Osteoblast (primary cell): ENCODE results near the gene LBH. TPM values are rescaled to one million over a fixed set of nuclear protein-coding genes. Genes with fewer than 3 reads are reported as not detected.
A peak's percentile ranks its signal among the peaks of the same experiment; 100 is the strongest.

Experiments
- DNase-seq: peaks from one replicate; pipeline ENCODE4 v3.0.0; 2011; ENCODE audit warnings: low spot score, mixed read lengths; ENCODE audit not compliant: insufficient read length; ENCODE audit errors: missing footprints
- H2AFZ ChIP-seq: 2 replicates; pipeline ENCODE4 v1.6.0; 2011; ENCODE audit warnings: mild to moderate bottlenecking, low read length
- H3K27ac ChIP-seq: 2 replicates; pipeline ENCODE4 v1.5.1; 2011; ENCODE audit warnings: mild to moderate bottlenecking, low read depth, low read length, moderate library complexity
- H3K27me3 ChIP-seq: 2 replicates; pipeline ENCODE4 v1.6.0; 2012; ENCODE audit warnings: mild to moderate bottlenecking, control low read depth, inconsistent platforms, low read length, moderate library complexity; ENCODE audit not compliant: insufficient read depth
- H3K36me3 ChIP-seq: 2 replicates; pipeline ENCODE4 v1.5.1; 2011; ENCODE audit warnings: mild to moderate bottlenecking, low read length, control low read depth, moderate library complexity; ENCODE audit not compliant: insufficient read depth
- H3K4me1 ChIP-seq: 2 replicates; pipeline ENCODE4 v1.5.1; 2011; ENCODE audit warnings: mild to moderate bottlenecking, low read length, control low read depth, moderate library complexity; ENCODE audit not compliant: insufficient read depth
- H3K4me2 ChIP-seq: 2 replicates; pipeline ENCODE4 v1.6.0; 2011; ENCODE audit warnings: mild to moderate bottlenecking, low read length; ENCODE audit not compliant: insufficient read depth
- H3K4me3 ChIP-seq: fragments of 200-600 bp; sonication (generic); 3 replicates; pipeline ENCODE4 v1.5.1; 2012; ENCODE audit warnings: mild to moderate bottlenecking, low read length, inconsistent platforms; ENCODE audit not compliant: insufficient read depth
- H3K79me2 ChIP-seq: 2 replicates; pipeline ENCODE4 v1.6.0; 2012; ENCODE audit warnings: mild to moderate bottlenecking, low read length, control low read depth, inconsistent platforms; ENCODE audit not compliant: insufficient read depth
- H3K9me3 ChIP-seq: 2 replicates; pipeline ENCODE4 v1.5.1; 2011; ENCODE audit warnings: low read depth, low read length, control low read depth
- H4K20me1 ChIP-seq: 2 replicates; pipeline ENCODE4 v1.6.0; 2012; ENCODE audit warnings: mild to moderate bottlenecking, low read length, control low read depth; ENCODE audit not compliant: insufficient read depth
- total RNA-seq: library from RNA; depleted of rRNA; stranded (reverse); fragments of >200 nt; gene quantifications from 2 replicates; pipeline ENCODE4 v1.2.3, GENCODE V29; 2012
- TF ChIP-seq, protein P1 (sequence below): IDR thresholded peaks from 2 replicates; pipeline ENCODE4 v1.5.1; 2011; ENCODE audit warnings: mild to moderate bottlenecking, low read depth, low read length, moderate library complexity; ENCODE audit errors: extremely low read depth

Gene LBH
- total RNA-seq, 1 donor = 270 TPM

DNA sequence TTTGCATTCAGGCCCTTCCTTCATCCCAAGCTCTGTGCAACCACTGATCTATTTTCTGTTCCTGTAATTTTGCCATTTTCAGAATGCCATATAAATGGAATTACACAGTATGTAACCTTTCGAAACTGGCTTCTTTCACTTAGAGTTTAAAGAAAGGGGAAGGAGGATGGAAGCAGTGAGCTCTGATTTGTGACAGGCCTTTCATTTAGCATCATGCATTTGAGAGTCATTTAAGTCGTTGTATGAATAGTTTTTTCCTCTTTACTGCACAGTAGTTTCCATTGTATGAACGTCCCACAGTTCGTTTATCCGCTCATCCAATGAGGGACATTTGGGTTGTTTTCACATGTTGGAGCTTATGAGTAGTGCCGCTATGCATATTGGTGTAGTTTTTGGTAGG is 67.0 kb downstream of the LBH start:
- TF ChIP-seq, protein P1, sequence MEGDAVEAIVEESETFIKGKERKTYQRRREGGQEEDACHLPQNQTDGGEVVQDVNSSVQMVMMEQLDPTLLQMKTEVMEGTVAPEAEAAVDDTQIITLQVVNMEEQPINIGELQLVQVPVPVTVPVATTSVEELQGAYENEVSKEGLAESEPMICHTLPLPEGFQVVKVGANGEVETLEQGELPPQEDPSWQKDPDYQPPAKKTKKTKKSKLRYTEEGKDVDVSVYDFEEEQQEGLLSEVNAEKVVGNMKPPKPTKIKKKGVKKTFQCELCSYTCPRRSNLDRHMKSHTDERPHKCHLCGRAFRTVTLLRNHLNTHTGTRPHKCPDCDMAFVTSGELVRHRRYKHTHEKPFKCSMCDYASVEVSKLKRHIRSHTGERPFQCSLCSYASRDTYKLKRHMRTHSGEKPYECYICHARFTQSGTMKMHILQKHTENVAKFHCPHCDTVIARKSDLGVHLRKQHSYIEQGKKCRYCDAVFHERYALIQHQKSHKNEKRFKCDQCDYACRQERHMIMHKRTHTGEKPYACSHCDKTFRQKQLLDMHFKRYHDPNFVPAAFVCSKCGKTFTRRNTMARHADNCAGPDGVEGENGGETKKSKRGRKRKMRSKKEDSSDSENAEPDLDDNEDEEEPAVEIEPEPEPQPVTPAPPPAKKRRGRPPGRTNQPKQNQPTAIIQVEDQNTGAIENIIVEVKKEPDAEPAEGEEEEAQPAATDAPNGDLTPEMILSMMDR = no peak
- Histone ChIP-seq H3K36me3 (no peaks in the 10 kb centered on the region), H2AFZ (no peak overlapping the region), H3K4me2 (no peak overlapping the region), H3K79me2 (no peaks in the 10 kb centered on the region), H3K9me3 (no peaks in the 10 kb centered on the region), H3K4me1 (peaks cover 6% of the 10 kb centered on the region), H3K27me3 (no peaks in the 10 kb centered on the region), H3K4me3 (no peak overlapping the region), H4K20me1 (no peaks in the 10 kb centered on the region), H3K27ac (no peak overlapping the region)
- no peak for DNase-seq

DNA sequence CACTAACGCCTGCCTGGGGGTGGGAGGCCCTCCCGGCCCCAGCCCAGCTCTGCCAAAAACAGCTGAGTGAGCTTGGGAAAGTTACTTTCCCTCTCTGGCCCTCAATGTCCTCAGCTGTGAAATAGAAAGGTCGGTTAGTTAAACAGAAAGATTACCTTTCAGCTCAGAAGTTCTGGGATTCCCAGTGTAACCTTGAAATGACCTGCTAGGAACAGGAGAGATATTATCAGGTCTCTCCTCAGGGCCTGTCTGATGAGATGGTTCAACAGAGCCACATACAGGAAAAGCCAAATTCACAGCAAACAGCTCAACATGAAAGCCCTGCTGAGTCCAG is 68.8 kb downstream of the LBH start:
- Histone ChIP-seq H2AFZ (no peak overlapping the region), H3K36me3 (no peaks in the 10 kb centered on the region), H3K4me2 (no peak overlapping the region), H3K4me3 (no peak overlapping the region), H3K4me1 (peaks cover 6% of the 10 kb centered on the region), H3K79me2 (no peaks in the 10 kb centered on the region), H3K9me3 (no peaks in the 10 kb centered on the region), H4K20me1 (no peaks in the 10 kb centered on the region), H3K27me3 (no peaks in the 10 kb centered on the region), H3K27ac (no peak overlapping the region)
- no peak for DNase-seq
- TF ChIP-seq, protein P1 = no peak

DNA sequence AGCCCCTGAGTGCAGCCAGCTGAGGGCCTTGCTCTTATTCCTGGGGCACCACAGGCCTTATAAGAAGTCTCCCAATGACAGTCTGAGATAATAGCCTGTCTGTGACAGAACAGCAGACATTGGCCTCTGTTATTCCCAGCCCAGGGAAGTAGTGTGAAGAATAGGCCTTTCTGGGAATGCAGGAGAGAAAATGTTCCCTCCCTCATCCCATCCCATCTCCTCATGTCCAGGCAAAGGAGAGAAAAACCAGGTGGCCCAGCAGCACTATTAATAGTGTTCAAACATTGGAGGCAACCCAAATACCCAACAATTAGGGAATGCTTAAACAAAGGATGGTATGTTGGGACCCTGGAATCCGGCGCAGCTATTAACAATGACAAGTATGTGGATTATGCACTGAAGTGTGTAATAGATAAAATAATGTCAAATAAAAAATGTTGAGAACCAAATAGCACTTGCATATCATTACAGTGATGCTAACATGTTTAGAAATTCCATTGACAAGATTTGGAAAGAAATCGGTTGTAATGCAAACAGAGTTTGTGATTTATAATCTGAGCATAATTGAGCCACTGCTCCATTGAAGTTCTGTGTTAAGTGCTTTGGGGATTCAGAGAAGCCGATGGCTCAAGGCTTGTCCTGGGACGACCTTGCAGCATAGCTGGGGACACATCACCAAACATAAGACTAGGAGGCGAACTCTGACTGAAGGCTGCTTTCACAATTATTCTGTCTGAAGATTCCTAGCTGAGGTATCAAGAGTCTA is 69.3 kb downstream of the LBH start:
- Histone ChIP-seq H3K4me3 (no peak overlapping the region), H3K9me3 (no peaks in the 10 kb centered on the region), H3K27ac (peak overlapping the region; percentile 39), H2AFZ (no peak overlapping the region), H3K79me2 (no peaks in the 10 kb centered on the region), H3K27me3 (no peaks in the 10 kb centered on the region), H3K36me3 (no peaks in the 10 kb centered on the region), H4K20me1 (no peaks in the 10 kb centered on the region), H3K4me1 (peaks cover 10% of the 10 kb centered on the region), H3K4me2 (no peak overlapping the region)
- peak; percentile 58 for DNase-seq
- TF ChIP-seq, protein P1 = no peak

DNA sequence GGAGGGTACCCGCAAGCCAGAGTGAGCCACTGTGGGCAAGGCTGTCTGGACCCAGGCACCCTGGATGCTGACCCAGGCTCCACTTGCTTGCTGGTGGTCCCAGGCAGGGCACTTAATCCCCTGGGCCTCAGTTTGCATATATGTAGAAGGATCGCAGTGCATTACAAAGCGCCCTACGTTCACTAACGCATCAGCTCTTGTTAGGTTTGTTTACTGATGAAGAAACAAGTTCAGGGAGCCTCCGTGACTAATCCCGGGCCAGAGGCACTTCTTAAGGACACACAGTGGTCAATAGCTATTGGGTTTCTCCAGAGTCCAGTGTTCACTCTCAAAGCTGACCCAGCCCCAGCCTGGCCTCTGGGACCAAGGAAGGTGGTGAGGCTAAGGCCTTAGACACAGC is 70.2 kb downstream of the LBH start:
- no peaks in the 10 kb centered on the region for H3K36me3 ChIP-seq
- H3K4me2 ChIP-seq = no peak overlapping the region
- TF ChIP-seq, protein P1 = no peak
- H3K27me3 ChIP-seq = no peaks in the 10 kb centered on the region
- no peak overlapping the region for H3K4me3 ChIP-seq
- peak; percentile 8 for DNase-seq
- H3K9me3 ChIP-seq = no peaks in the 10 kb centered on the region
- no peaks in the 10 kb centered on the region for H4K20me1 ChIP-seq
- H3K27ac ChIP-seq = no peak overlapping the region
- no peak overlapping the region for H2AFZ ChIP-seq
- H3K4me1 ChIP-seq = peaks cover 19% of the 10 kb centered on the region
- H3K79me2 ChIP-seq = no peaks in the 10 kb centered on the region
